HG03432 (cell line): Measurements from ENCODE around the gene ZNF738.

ENCODE experiments used
- ATAC-seq: cut with Tn5 transposase; IDR thresholded peaks from one replicate; pipeline ENCODE4 v1.9.1; 2021; ENCODE audit warnings: mild to moderate bottlenecking, moderate library complexity; ENCODE audit not compliant: unreplicated experiment

Gene ZNF738

DNA sequence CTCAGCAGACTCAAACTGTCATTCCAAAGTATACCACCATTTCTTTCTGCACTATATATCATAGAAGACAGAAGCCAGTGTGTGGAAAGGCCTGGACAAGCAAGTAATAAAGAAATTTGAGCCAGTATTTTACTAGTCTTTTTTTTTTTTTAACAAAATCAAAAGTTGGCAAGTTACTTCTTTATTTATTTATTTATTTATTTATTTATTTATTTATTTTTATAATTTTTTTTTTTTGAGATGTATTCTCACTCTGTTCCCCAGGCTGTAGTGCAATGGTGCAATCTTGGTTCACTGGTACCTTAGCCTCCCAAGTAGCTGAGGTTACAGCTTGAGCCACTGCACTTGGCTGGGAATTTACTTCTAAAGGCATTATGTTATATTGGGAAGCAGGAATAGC is 63.4 kb downstream of the ZNF738 start:
- no peak for ATAC-seq

DNA sequence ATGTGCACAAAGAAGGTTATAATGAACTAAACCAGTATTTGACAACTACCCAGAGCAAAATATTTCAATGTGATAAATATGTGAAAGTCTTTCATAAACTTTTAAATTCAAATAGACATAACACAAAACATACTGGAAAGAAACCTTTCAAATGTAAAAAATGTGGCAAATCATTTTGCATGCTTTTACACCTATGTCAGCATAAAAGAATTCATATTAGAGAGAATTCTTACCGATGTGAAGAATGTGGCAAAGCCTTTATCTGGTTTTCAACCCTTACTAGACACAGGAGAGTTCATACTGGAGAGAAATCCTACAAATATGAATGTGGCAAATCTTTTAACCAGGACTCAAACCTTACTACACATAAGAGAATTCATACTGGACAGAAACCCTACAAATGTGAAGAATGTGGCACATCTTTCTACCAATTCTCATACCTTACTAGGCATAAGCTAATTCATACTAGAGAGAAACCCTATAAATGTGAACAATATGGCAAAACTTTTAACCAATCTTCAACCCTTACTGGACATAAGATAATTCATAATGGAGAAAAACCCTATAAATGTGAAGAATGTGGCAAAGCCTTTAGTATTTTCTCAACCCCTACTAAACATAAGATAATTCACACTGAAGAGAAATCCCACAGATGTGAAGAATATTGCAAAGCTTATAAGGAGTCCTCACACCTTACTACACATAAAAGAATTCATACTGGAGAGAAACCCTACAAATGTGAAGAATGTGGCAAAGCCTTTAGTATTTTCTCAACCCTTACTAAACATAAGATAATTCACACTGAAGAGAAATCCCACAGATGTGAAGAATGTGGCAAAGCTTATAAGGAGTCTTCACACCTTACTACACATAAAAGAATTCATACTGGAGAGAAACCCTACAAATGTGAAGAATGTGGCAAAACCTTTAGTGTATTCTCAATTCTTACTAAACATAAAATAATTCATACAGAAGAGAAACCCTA is 64.5 kb downstream of the ZNF738 start:
- ATAC-seq = no peak
